Effector memory CD8-positive, alpha-beta T cell (primary cell): ENCODE measurements around the gene KRT1.
"Not testable (repeated sequence)": the region's sequence is repeated elsewhere in the genome, so short reads cannot be mapped to it uniquely, and the experiment has no call there.

ENCODE experiments used
- ATAC-seq: fragments of 150-1000 bp; cut with Tn5 transposase; replicated peaks from 2 replicates; pipeline ENCODE4 v1.10.0; 2021; ENCODE audit warnings: mild to moderate bottlenecking, moderate library complexity
- DNase-seq, 3 experiments: peaks; one replicate each; pipeline ENCODE4 v3.0.0; 2021
- H3K27ac Mint-ChIP-seq, 2 donors: one replicate each; pipeline ENCODE4 v1.8.0; 2022; ENCODE audit warnings: mild to moderate bottlenecking in 2 of 2, mixed read lengths in 2 of 2, moderate library complexity in 2 of 2
- H3K27me3 Mint-ChIP-seq, 2 donors: one replicate each; pipeline ENCODE4 v1.8.0; 2022; ENCODE audit warnings: mixed read lengths in 2 of 2
- H3K36me3 Mint-ChIP-seq: one replicate; pipeline ENCODE4 v1.8.0; 2022; ENCODE audit warnings: mild to moderate bottlenecking, moderate library complexity, mixed read lengths; ENCODE audit not compliant: insufficient read depth
- H3K4me1 Mint-ChIP-seq, 2 donors: one replicate each; pipeline ENCODE4 v1.8.0; 2022; ENCODE audit warnings: low read depth in 2 of 2, mixed read lengths in 2 of 2
- H3K4me3 Mint-ChIP-seq, 2 donors: one replicate each; pipeline ENCODE4 v1.8.0; 2022; ENCODE audit warnings: mild to moderate bottlenecking in 2 of 2, mixed read lengths in 2 of 2, moderate library complexity in 2 of 2
- H3K9me3 Mint-ChIP-seq, 2 donors: one replicate each; pipeline ENCODE4 v1.8.0; 2022; ENCODE audit warnings: mixed read lengths in 2 of 2

The KRT1 gene

GRCh38 chr12:52712122-52712521 is 31.9 kb upstream of the KRT1 start:
- not testable (repeated sequence) for ATAC-seq, DNase-seq, H3K36me3 Mint-ChIP-seq, H3K9me3 Mint-ChIP-seq, H3K4me3 Mint-ChIP-seq, H3K4me1 Mint-ChIP-seq, H3K27ac Mint-ChIP-seq
- H3K27me3 Mint-ChIP-seq = peaks cover 48 to 72% of the 10 kb centered on the region in 2 donors

DNA sequence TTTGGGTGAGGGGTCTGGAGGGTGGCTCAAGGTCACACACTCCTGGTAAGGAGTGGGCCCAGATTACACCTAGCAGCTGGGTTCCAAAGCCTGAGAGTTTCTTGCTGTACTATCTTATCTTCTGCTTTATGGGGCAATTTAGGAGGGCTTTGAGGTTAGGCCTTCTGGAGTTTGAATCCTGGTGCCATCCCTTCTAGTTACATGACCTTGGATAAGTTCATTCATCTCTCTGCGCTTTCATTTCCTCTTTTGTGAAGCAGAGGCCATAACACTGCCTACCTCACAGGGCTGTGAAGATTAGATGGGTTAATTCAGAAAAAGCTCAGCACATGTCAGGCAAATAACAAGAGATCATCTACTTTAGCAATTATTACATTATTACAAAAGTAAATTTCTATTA is 30.5 kb upstream of the KRT1 start:
- H3K4me1 Mint-ChIP-seq = peaks cover 5 to 8% of the 10 kb centered on the region in 2 donors
- peaks cover 34 to 67% of the 10 kb centered on the region in 2 donors for H3K27me3 Mint-ChIP-seq
- H3K9me3 Mint-ChIP-seq = no peaks in the 10 kb centered on the region
- H3K27ac Mint-ChIP-seq = no peak overlapping the region
- ATAC-seq = no peak
- no peaks in the 10 kb centered on the region for H3K36me3 Mint-ChIP-seq
- DNase-seq = no peak
- H3K4me3 Mint-ChIP-seq = no peak overlapping the region

DNA sequence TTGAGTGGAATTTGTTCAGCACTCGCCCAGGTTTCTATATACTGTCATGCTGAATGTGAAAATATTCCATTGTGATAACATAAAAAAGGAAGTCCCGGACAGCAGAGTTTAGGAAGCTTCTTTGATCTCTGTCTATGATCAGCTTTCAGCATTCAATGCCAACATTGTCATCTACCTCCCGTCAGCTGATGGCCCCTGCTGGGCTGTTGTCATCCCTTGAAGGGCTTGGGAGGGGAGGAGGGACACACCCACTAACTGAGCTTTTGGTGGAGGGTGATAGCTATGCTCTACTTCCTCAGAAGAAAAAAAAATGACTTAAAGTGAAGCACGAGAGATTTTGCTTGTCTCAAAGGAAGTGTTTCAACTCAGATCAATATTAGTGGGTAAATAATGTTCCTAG is 27.8 kb upstream of the KRT1 start:
- peaks cover 15 to 40% of the 10 kb centered on the region in 2 donors for H3K27me3 Mint-ChIP-seq
- no peak overlapping the region for H3K4me3 Mint-ChIP-seq
- no peak for ATAC-seq
- peaks cover 0 to 4% of the 10 kb centered on the region in 2 donors for H3K4me1 Mint-ChIP-seq
- H3K9me3 Mint-ChIP-seq = no peaks in the 10 kb centered on the region
- no peak for DNase-seq
- peak overlapping the region in 1 of 2 donors; percentile 15 for H3K27ac Mint-ChIP-seq
- no peaks in the 10 kb centered on the region for H3K36me3 Mint-ChIP-seq

GRCh38 chr12:52704464-52704863 is 24.3 kb upstream of the KRT1 start:
- peaks cover under 1% of the 10 kb centered on the region for H3K36me3 Mint-ChIP-seq
- no peak overlapping the region for H3K4me3 Mint-ChIP-seq
- no peak for ATAC-seq
- H3K27ac Mint-ChIP-seq = no peak overlapping the region
- peaks cover 26 to 51% of the 10 kb centered on the region in 2 donors for H3K27me3 Mint-ChIP-seq
- H3K9me3 Mint-ChIP-seq = no peaks in the 10 kb centered on the region
- DNase-seq = no peak
- H3K4me1 Mint-ChIP-seq = peaks cover 0 to 4% of the 10 kb centered on the region in 2 donors

DNA sequence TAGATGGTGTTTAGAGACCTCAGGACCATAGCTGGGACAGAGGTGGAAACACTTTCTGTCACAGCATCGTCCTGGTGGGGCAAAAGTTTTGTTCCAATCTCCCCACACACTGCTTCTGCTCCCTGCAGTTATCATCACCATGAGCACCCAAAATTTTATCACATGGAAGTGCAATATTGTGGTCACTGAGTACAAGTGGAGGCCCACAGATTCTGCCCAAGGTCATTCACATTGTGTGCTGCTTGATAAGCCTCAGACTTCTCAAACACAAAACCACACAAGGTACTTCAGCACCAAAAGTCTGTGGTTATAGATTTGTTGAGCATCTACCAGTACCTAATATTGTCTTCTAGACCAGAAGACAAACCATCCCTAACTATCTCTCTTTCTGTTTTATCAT is 23.7 kb upstream of the KRT1 start:
- Mint-ChIP-seq H3K27ac (no peak overlapping the region), H3K4me3 (no peak overlapping the region), H3K9me3 (no peaks in the 10 kb centered on the region), H3K36me3 (peaks cover 2% of the 10 kb centered on the region), H3K27me3 (peaks cover 25 to 52% of the 10 kb centered on the region in 2 donors), H3K4me1 (peaks cover 0 to 4% of the 10 kb centered on the region in 2 donors)
- DNase-seq (no peak), ATAC-seq (no peak)

DNA sequence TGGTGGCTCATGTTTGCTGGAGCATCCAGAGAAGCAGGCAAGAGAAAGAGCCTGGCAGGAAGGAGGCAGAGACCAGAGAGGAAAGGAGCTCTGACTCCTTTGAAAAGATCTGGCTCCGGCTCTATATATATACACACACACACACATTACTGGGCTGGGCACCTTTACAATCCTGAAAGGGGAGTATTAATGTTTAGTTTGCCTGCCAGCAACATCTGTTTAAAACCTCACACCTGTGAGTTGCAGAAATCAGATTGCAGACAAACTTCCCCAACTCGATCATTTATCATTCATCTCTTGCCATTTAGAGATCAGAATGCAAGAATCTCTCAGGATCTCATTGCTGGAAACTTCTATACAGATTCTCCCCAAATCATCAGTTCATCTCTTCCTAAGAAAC is 23.2 kb upstream of the KRT1 start, which contains the start of gene KRT77:
TSS of gene KRT77 (minus strand) at position 101 of the 400 bp plus-strand sequence. CDS start at position 11, 90 bp downstream.
- Mint-ChIP-seq H3K27ac (no peak within 1 kb of the TSS), H3K4me3 (no peak within 1 kb of the TSS), H3K36me3 (peaks cover 2% of the 10 kb centered on the region), H3K4me1 (peaks cover 0 to 4% of the 10 kb centered on the region in 2 donors), H3K27me3 (peaks cover 21 to 50% of the 10 kb centered on the region in 2 donors), H3K9me3 (no peaks in the 10 kb centered on the region)
- DNase-seq (no peak), ATAC-seq (no peak)

- H3K27me3 Mint-ChIP-seq = peaks cover 27 to 55% of the 10 kb centered on the region in 2 donors
- peaks cover 2% of the 10 kb centered on the region for H3K36me3 Mint-ChIP-seq
- no peak overlapping the region for H3K4me3 Mint-ChIP-seq
- peaks cover 0 to 10% of the 10 kb centered on the region in 2 donors for H3K4me1 Mint-ChIP-seq
- DNase-seq (no peak), ATAC-seq (no peak)
- no peaks in the 10 kb centered on the region for H3K9me3 Mint-ChIP-seq
- no peak overlapping the region for H3K27ac Mint-ChIP-seq
These were observed 22.1 kb upstream of the KRT1 start for GRCh38 chr12:52702338-52702737.

DNA sequence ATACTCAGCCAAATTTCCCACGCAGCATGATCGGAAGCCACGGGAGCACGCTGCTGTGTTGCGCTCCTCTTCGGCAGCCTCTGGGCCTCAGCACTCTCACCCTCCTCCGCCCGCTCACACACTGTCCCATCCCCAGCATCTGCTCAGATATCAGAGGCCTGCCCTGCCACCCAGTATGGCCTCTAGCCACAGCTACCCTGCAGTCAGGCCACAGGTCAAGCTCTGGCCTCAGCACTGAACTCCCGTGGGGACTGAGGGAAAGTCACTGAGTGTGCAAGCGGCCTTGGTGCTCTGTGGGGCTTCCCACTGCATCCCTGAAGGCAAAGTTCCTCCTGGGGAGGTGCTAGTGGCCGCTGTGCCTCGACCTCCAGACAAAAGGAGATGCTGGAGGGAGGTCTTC is 21.1 kb upstream of the KRT1 start:
- Mint-ChIP-seq H3K27ac (no peak overlapping the region), H3K27me3 (peaks cover 27 to 61% of the 10 kb centered on the region in 2 donors), H3K9me3 (no peaks in the 10 kb centered on the region), H3K4me1 (peaks cover 0 to 10% of the 10 kb centered on the region in 2 donors), H3K4me3 (no peak overlapping the region), H3K36me3 (peaks cover 2% of the 10 kb centered on the region)
- ATAC-seq (no peak), DNase-seq (no peak)

DNA sequence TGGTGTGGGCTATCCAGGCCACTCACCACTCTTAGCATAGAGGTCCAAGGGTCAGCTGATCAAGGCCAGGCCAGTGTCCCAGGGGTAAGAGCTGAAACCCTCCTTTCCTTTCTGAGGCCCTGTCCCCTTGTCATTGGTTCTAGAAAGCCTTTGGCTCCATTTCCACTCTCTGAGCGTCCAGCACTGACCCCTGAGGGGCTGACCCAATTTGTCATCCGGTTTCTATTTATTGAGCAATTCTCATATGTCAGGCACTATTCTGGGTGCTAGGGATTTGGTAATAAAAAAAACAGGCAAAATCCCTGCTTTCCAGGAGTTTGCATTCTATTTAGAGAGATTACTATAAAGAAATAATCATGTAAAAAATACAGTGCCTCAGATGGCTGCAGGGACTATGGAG is 19.8 kb upstream of the KRT1 start:
- ATAC-seq (no peak), DNase-seq (no peak)
- H3K27ac Mint-ChIP-seq = no peak overlapping the region
- no peaks in the 10 kb centered on the region for H3K9me3 Mint-ChIP-seq
- H3K36me3 Mint-ChIP-seq = peaks cover 2% of the 10 kb centered on the region
- peaks cover 27 to 69% of the 10 kb centered on the region in 2 donors for H3K27me3 Mint-ChIP-seq
- no peak overlapping the region for H3K4me3 Mint-ChIP-seq
- peaks cover 0 to 10% of the 10 kb centered on the region in 2 donors for H3K4me1 Mint-ChIP-seq

DNA sequence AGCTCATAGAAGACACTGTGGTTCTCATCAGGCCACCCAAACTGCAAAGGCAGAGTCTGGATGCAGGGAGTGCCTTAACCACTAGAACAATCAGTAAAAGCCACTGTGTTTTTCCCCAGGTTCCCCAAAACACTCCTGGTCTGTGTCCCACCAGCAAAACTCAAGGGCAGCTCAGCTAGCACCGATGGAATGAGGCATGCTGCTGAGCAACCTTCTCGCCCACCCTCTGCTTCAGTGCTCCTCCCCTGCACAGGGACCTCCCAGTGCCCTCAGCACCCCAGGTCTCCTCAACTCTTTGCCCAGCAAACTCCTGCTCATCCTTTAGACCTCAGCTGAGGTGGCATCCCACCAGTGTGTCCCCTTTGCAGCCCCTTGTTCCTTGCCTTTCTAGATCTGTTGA is 19.2 kb upstream of the KRT1 start:
- ATAC-seq (no peak), DNase-seq (no peak)
- no peak overlapping the region for H3K27ac Mint-ChIP-seq
- peaks cover 2% of the 10 kb centered on the region for H3K36me3 Mint-ChIP-seq
- no peak overlapping the region for H3K4me3 Mint-ChIP-seq
- peaks cover 0 to 10% of the 10 kb centered on the region in 2 donors for H3K4me1 Mint-ChIP-seq
- H3K9me3 Mint-ChIP-seq = no peaks in the 10 kb centered on the region
- H3K27me3 Mint-ChIP-seq = peaks cover 27 to 75% of the 10 kb centered on the region in 2 donors

DNA sequence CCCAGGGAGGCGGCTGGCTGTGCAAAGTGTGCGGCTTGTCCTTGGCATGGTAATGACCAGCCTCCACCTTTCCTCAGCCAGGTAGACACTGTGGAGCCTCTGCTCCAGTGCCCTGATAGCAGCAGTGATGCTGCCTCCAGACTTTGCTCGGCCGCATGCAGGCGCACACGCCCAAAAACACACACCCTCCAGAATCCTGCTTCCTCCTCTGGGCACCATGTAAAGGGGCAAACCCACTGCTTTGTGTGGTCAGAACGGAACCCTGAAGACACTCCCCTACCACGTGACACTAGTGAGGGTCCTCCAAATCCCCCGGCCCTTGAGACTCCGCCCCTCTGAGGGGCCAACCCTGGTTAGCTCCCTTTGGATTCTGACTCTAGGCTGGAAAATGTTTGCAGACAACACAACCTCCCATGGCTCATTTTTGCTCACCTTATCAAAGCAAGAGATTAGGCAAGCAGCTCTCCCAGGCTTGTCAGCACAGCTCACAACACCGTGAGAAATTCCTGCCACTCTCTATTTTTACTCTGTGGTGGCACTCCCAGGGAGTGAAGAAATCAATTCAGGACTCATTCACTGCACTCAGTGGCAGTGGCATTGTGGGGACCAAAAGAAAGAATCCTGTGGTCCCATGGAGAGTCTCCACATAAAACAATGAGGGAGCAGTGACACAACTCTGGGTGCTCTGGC is 18.6 kb upstream of the KRT1 start:
- DNase-seq (no peak), ATAC-seq (no peak)
- Mint-ChIP-seq H3K27ac (no peak overlapping the region), H3K9me3 (no peaks in the 10 kb centered on the region), H3K4me1 (peaks cover 0 to 8% of the 10 kb centered on the region in 2 donors), H3K4me3 (no peak overlapping the region), H3K27me3 (peaks cover 27 to 75% of the 10 kb centered on the region in 2 donors), H3K36me3 (peaks cover 2% of the 10 kb centered on the region)

GRCh38 chr12:52697058-52697582 is 16.9 kb upstream of the KRT1 start:
- peaks cover 6 to 12% of the 10 kb centered on the region in 2 donors for H3K4me1 Mint-ChIP-seq
- H3K27ac Mint-ChIP-seq = no peak overlapping the region
- peaks cover 2% of the 10 kb centered on the region for H3K36me3 Mint-ChIP-seq
- ATAC-seq (no peak), DNase-seq (no peak)
- no peaks in the 10 kb centered on the region for H3K9me3 Mint-ChIP-seq
- H3K4me3 Mint-ChIP-seq = no peak overlapping the region
- H3K27me3 Mint-ChIP-seq = peaks cover 28 to 81% of the 10 kb centered on the region in 2 donors

GRCh38 chr12:52696588-52696987 is 16.4 kb upstream of the KRT1 start:
- H3K27ac Mint-ChIP-seq = no peak overlapping the region
- ATAC-seq = no peak
- DNase-seq = no peak
- no peak overlapping the region for H3K4me3 Mint-ChIP-seq
- H3K4me1 Mint-ChIP-seq = peaks cover 10 to 14% of the 10 kb centered on the region in 2 donors
- no peaks in the 10 kb centered on the region for H3K9me3 Mint-ChIP-seq
- H3K36me3 Mint-ChIP-seq = peaks cover 2% of the 10 kb centered on the region
- H3K27me3 Mint-ChIP-seq = peaks cover 24 to 79% of the 10 kb centered on the region in 2 donors

DNA sequence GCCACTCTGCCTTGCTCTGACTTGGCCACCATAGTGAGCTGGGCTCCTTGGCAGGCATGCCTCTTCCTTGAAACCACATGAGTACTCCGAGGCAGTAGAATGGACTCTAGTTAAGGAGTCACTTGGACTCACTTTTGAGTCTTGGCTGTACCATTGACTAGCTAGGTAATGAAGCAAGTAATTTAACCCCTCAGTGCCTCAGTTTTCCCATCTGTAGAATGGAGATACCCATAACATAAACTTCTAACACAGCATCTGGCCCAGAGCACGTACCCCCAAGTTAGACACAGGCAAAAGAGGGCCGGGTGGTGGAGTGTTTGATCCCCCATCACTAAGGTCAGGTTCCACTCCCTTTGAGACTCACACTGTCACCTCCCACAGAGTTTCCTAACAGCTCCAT is 14.8 kb upstream of the KRT1 start:
- H3K36me3 Mint-ChIP-seq = peaks cover 5% of the 10 kb centered on the region
- H3K27me3 Mint-ChIP-seq = peaks cover 19 to 71% of the 10 kb centered on the region in 2 donors
- peaks cover 19 to 24% of the 10 kb centered on the region in 2 donors for H3K4me1 Mint-ChIP-seq
- DNase-seq (no peak), ATAC-seq (no peak)
- H3K4me3 Mint-ChIP-seq = no peak overlapping the region
- H3K9me3 Mint-ChIP-seq = no peaks in the 10 kb centered on the region
- no peak overlapping the region for H3K27ac Mint-ChIP-seq
